ENCODE measurements around the gene SEMA3F. TPM values are rescaled to one million over a fixed set of nuclear protein-coding genes. Genes with fewer than 3 reads are reported as not detected.

SEMA3F gene
- total and polyA plus RNA-seq, 2 donors (not counting 1 experiment from before 2014, with no cell fraction given): 5.1 to 9.7 TPM

DNA sequence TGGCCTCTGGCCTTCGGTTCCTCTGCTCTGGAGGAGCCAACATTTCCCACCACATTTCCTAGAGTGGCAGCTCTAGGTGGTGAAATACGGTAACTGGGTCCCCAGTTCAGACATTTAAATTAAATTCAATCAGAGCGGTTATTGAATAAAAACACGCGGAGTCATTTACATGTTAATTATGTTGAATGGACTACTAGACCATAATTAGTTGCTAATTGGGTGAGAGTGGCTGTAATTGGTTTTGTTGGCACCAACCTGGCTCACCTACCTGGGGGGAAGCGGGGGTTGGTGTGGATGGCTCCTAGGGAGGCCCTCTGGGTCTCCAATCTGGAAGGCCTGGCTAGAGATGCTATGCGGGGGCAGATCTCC, 12.7 kb downstream of the SEMA3F start:
- no peak overlapping the region for H3K9ac ChIP-seq (ENCODE audit: insufficient read depth, low read length)
- DNase-seq (ENCODE audit: low read depth in 2 of 2): no peak
- H3K4me1 ChIP-seq (ENCODE audit: control insufficient read depth, extremely low read depth, insufficient read depth, low read length): peaks cover 28% of the 10 kb centered on the region
- no peaks in the 10 kb centered on the region for H3K27me3 ChIP-seq (ENCODE audit: control insufficient read depth, insufficient read depth, low read length)
- H3K36me3 ChIP-seq (ENCODE audit: control insufficient read depth, insufficient read depth, low read length): no peaks in the 10 kb centered on the region
- TF ChIP-seq, protein P1, sequence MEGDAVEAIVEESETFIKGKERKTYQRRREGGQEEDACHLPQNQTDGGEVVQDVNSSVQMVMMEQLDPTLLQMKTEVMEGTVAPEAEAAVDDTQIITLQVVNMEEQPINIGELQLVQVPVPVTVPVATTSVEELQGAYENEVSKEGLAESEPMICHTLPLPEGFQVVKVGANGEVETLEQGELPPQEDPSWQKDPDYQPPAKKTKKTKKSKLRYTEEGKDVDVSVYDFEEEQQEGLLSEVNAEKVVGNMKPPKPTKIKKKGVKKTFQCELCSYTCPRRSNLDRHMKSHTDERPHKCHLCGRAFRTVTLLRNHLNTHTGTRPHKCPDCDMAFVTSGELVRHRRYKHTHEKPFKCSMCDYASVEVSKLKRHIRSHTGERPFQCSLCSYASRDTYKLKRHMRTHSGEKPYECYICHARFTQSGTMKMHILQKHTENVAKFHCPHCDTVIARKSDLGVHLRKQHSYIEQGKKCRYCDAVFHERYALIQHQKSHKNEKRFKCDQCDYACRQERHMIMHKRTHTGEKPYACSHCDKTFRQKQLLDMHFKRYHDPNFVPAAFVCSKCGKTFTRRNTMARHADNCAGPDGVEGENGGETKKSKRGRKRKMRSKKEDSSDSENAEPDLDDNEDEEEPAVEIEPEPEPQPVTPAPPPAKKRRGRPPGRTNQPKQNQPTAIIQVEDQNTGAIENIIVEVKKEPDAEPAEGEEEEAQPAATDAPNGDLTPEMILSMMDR (conservative IDR thresholded peaks at IDR 0.05 in 1 of 2, IDR thresholded peaks at IDR 0.05 in 1 of 2; ENCODE audit: low read depth in 1 of 2, low read length in 2 of 2): no peak
- TF ChIP-seq EZH2 (IDR thresholded peaks at IDR 0.05; ENCODE audit: low read length, missing control alignments): no peak
- no peak overlapping the region for H3K4me3 ChIP-seq (replicated peaks in 1 of 4; ENCODE audit: control extremely low read depth in 1 of 4, insufficient read depth in 1 of 4, low read depth in 3 of 4, low read length in 4 of 4)
- no peaks in the 10 kb centered on the region for H3K9me3 ChIP-seq (ENCODE audit: control insufficient read depth, insufficient read depth, low read depth, low read length)
- no peak overlapping the region for H3K4me2 ChIP-seq (ENCODE audit: extremely low read depth, insufficient read depth, low read length)
- H3K27ac ChIP-seq (ENCODE audit: insufficient read depth, low read length): no peak overlapping the region
- no peak overlapping the region for H2AFZ ChIP-seq (ENCODE audit: low read length)
- no peaks in the 10 kb centered on the region for H3K79me2 ChIP-seq (ENCODE audit: control insufficient read depth, insufficient read depth, low read length)
- no peaks in the 10 kb centered on the region for H4K20me1 ChIP-seq (ENCODE audit: control insufficient read depth, extremely low read depth, insufficient read depth, low read length)

DNA sequence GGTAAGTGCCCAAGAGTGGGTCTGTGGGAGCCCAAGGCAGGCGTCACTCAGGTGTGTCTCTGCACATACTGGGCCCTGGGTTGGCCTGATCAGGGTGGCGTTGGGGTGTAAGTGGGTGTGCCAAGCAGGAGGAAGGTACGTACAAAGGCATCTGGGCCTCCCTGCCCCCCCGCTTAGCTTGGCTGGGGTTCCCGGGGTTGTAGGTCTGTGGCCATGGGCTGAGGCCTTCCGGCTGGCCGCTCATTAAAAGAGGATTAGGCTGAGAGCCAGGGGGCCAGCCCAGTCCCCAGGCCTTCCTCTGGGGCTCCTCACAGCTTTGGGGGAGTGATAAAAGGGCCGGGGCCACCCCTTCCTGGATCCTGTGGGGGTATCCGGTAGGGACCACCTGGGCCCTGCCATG, 13.3 kb downstream of the SEMA3F start:
- Histone ChIP-seq H3K4me1 (ENCODE audit: control insufficient read depth, extremely low read depth, insufficient read depth, low read length) (peaks cover 27% of the 10 kb centered on the region), H3K27ac (ENCODE audit: insufficient read depth, low read length) (no peak overlapping the region), H4K20me1 (ENCODE audit: control insufficient read depth, extremely low read depth, insufficient read depth, low read length) (no peaks in the 10 kb centered on the region), H3K27me3 (ENCODE audit: control insufficient read depth, insufficient read depth, low read length) (no peaks in the 10 kb centered on the region), H3K36me3 (ENCODE audit: control insufficient read depth, insufficient read depth, low read length) (no peaks in the 10 kb centered on the region), H3K9me3 (ENCODE audit: control insufficient read depth, insufficient read depth, low read depth, low read length) (no peaks in the 10 kb centered on the region), H3K9ac (ENCODE audit: insufficient read depth, low read length) (no peak overlapping the region), H3K4me2 (ENCODE audit: extremely low read depth, insufficient read depth, low read length) (no peak overlapping the region), H2AFZ (ENCODE audit: low read length) (no peak overlapping the region), H3K79me2 (ENCODE audit: control insufficient read depth, insufficient read depth, low read length) (no peaks in the 10 kb centered on the region), H3K4me3 (replicated peaks in 1 of 4; ENCODE audit: control extremely low read depth in 1 of 4, insufficient read depth in 1 of 4, low read depth in 3 of 4, low read length in 4 of 4) (no peak overlapping the region)
- TF ChIP-seq, protein P1 (conservative IDR thresholded peaks at IDR 0.05 in 1 of 2, IDR thresholded peaks at IDR 0.05 in 1 of 2; ENCODE audit: low read depth in 1 of 2, low read length in 2 of 2): no peak
- TF ChIP-seq EZH2 (IDR thresholded peaks at IDR 0.05; ENCODE audit: low read length, missing control alignments): no peak
- DNase-seq (ENCODE audit: low read depth in 2 of 2): no peak

DNA sequence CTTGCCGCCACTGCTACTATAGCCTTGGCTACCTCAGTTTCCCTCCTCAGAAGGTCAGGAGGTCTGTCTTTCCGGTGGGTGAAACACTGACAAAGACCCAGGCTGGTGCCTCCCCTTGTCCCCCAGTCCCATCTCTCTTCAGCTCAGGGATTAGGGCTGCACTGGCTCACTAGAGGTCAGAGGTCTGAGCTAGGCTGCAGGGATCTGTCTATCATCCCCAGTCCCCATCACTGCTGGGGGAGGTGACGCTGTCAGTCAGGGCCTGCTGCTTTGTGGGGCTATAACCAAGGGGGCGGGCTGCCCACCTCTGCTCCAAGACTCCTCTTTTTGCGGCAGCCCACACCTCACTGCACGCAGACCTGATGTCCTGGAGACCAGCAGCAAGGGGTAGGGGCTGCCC, 13.7 kb downstream of the SEMA3F start:
- TF ChIP-seq, protein P1 (conservative IDR thresholded peaks at IDR 0.05 in 1 of 2, IDR thresholded peaks at IDR 0.05 in 1 of 2; ENCODE audit: low read depth in 1 of 2, low read length in 2 of 2): no peak
- no peak for TF ChIP-seq EZH2 (IDR thresholded peaks at IDR 0.05; ENCODE audit: low read length, missing control alignments)
- DNase-seq (ENCODE audit: low read depth in 2 of 2): no peak
- Histone ChIP-seq H3K27ac (ENCODE audit: insufficient read depth, low read length) (no peak overlapping the region), H2AFZ (ENCODE audit: low read length) (no peak overlapping the region), H3K9ac (ENCODE audit: insufficient read depth, low read length) (no peak overlapping the region), H3K4me1 (ENCODE audit: control insufficient read depth, extremely low read depth, insufficient read depth, low read length) (peaks cover 23% of the 10 kb centered on the region), H3K79me2 (ENCODE audit: control insufficient read depth, insufficient read depth, low read length) (no peaks in the 10 kb centered on the region), H4K20me1 (ENCODE audit: control insufficient read depth, extremely low read depth, insufficient read depth, low read length) (no peaks in the 10 kb centered on the region), H3K36me3 (ENCODE audit: control insufficient read depth, insufficient read depth, low read length) (no peaks in the 10 kb centered on the region), H3K4me2 (ENCODE audit: extremely low read depth, insufficient read depth, low read length) (no peak overlapping the region), H3K27me3 (ENCODE audit: control insufficient read depth, insufficient read depth, low read length) (no peaks in the 10 kb centered on the region), H3K4me3 (replicated peaks in 1 of 4; ENCODE audit: control extremely low read depth in 1 of 4, insufficient read depth in 1 of 4, low read depth in 3 of 4, low read length in 4 of 4) (no peak overlapping the region), H3K9me3 (ENCODE audit: control insufficient read depth, insufficient read depth, low read depth, low read length) (no peaks in the 10 kb centered on the region)

Measured in fibroblast of lung (primary cell).